ENCODE data around the gene METTL26. TPM values are rescaled to one million over a fixed set of nuclear protein-coding genes. Genes with fewer than 3 reads are reported as not detected.
A peak's percentile ranks its signal among the peaks of the same experiment; 100 is the strongest.

The METTL26 gene
- total RNA-seq, 1 donor, result 76.0 TPM

DNA sequence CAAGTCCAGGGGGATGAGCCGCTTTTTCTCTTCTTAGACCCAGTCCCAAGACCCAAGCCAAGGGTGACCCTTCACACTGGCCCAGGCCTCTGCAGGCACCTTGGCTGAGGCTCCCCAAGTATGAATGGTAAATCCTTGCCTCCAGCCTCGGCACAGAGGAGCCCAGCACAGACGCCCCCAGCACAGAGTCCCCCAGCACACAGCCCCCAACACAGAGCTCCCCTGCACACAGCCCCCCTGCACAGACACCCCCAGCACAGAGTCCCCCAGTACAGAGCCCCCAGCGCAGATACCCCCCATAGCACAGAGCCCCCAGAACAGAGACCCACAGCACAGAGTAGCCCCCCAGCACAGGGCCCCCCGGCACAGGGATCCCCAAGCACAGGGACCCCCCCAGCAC, 4.5 kb upstream of the METTL26 start:
- TF ChIP-seq, protein P1, sequence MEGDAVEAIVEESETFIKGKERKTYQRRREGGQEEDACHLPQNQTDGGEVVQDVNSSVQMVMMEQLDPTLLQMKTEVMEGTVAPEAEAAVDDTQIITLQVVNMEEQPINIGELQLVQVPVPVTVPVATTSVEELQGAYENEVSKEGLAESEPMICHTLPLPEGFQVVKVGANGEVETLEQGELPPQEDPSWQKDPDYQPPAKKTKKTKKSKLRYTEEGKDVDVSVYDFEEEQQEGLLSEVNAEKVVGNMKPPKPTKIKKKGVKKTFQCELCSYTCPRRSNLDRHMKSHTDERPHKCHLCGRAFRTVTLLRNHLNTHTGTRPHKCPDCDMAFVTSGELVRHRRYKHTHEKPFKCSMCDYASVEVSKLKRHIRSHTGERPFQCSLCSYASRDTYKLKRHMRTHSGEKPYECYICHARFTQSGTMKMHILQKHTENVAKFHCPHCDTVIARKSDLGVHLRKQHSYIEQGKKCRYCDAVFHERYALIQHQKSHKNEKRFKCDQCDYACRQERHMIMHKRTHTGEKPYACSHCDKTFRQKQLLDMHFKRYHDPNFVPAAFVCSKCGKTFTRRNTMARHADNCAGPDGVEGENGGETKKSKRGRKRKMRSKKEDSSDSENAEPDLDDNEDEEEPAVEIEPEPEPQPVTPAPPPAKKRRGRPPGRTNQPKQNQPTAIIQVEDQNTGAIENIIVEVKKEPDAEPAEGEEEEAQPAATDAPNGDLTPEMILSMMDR (IDR thresholded peaks at IDR 0.05; ENCODE audit: extremely low read depth, low read depth, low read length), result no peak
- Histone ChIP-seq H3K4me3 (ENCODE audit: insufficient read depth, low read length) (peak overlapping the region; percentile 83), H2AFZ (ENCODE audit: low read length) (no peak overlapping the region), H3K27ac (ENCODE audit: low read depth, low read length) (no peak overlapping the region), H3K9me3 (ENCODE audit: low read depth, low read length) (no peaks in the 10 kb centered on the region), H4K20me1 (ENCODE audit: insufficient read depth, low read length) (peaks cover 3% of the 10 kb centered on the region), H3K79me2 (ENCODE audit: insufficient read depth, low read length) (peaks cover 17% of the 10 kb centered on the region), H3K27me3 (ENCODE audit: insufficient read depth, low read length) (no peaks in the 10 kb centered on the region), H3K4me1 (ENCODE audit: insufficient read depth, low read length) (peaks cover 4% of the 10 kb centered on the region), H3K36me3 (ENCODE audit: insufficient read depth, low read length) (no peaks in the 10 kb centered on the region), H3K4me2 (ENCODE audit: insufficient read depth, low read length) (peak overlapping the region; percentile 86)
- DNase-seq (ENCODE audit: insufficient read length, low spot score, missing footprints), result no peak

DNA sequence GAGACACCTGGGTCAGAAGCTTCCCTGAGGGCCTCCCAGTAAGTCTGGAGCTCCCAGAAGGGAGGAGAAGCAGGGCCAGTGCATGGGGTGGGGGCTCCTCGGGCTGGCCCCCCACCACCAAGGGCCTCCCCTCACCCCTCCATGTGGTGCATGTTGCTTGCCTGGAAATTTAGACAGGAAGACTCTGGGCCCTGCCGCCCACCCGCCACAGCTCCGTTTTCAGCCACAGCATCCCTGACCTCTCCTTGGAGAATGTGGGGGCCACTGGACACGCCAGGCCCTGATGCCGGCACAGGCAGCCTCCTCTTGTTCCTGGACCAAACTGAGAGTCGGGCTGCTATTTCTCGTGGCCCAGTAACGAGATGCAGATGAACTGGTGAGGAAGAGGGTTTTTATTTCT, 2.7 kb upstream of the METTL26 start:
- H3K27me3 ChIP-seq (ENCODE audit: insufficient read depth, low read length), result no peaks in the 10 kb centered on the region
- no peaks in the 10 kb centered on the region for H3K9me3 ChIP-seq (ENCODE audit: low read depth, low read length)
- no peak overlapping the region for H2AFZ ChIP-seq (ENCODE audit: low read length)
- peaks cover 10% of the 10 kb centered on the region for H3K4me1 ChIP-seq (ENCODE audit: insufficient read depth, low read length)
- no peak overlapping the region for H3K4me3 ChIP-seq (ENCODE audit: insufficient read depth, low read length)
- DNase-seq (ENCODE audit: insufficient read length, low spot score, missing footprints), result no peak
- H3K4me2 ChIP-seq (ENCODE audit: insufficient read depth, low read length), result no peak overlapping the region
- H3K36me3 ChIP-seq (ENCODE audit: insufficient read depth, low read length), result no peaks in the 10 kb centered on the region
- H3K79me2 ChIP-seq (ENCODE audit: insufficient read depth, low read length), result peaks cover 23% of the 10 kb centered on the region
- peaks cover 8% of the 10 kb centered on the region for H4K20me1 ChIP-seq (ENCODE audit: insufficient read depth, low read length)
- TF ChIP-seq, protein P1 (IDR thresholded peaks at IDR 0.05; ENCODE audit: extremely low read depth, low read depth, low read length), result no peak
- no peak overlapping the region for H3K27ac ChIP-seq (ENCODE audit: low read depth, low read length)

DNA sequence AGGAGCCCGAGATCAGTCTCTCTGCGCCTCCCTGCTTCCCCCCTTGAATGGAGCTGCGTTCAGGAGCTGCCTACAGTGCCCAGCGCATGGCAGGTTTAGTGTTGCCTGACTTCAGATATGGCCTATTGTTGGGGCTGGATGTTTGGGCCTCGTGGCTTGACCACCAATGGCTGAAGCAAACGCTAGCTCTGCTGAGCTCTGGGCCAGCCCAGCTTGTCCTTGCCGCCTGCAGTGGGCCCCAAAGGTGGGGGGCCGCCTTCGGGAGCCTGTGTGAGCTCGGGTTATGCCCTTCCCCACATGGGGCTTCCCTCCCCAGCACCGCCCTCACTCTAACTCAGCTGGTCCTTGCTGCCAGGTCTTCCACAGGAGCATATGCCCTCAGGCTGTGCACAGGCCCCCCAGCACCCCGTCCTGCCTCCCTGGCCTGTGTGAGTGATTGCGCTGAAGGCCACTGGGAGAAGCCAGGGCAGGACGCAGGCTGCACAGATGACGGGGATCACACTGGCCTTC, 2.0 kb upstream of the METTL26 start:
- TF ChIP-seq, protein P1 (IDR thresholded peaks at IDR 0.05; ENCODE audit: extremely low read depth, low read depth, low read length), result no peak
- Histone ChIP-seq H3K27me3 (ENCODE audit: insufficient read depth, low read length) (no peaks in the 10 kb centered on the region), H3K79me2 (ENCODE audit: insufficient read depth, low read length) (peaks cover 21% of the 10 kb centered on the region), H3K36me3 (ENCODE audit: insufficient read depth, low read length) (no peaks in the 10 kb centered on the region), H3K27ac (ENCODE audit: low read depth, low read length) (no peak overlapping the region), H3K9me3 (ENCODE audit: low read depth, low read length) (no peaks in the 10 kb centered on the region), H3K4me3 (ENCODE audit: insufficient read depth, low read length) (no peak overlapping the region), H3K4me1 (ENCODE audit: insufficient read depth, low read length) (peaks cover 9% of the 10 kb centered on the region), H4K20me1 (ENCODE audit: insufficient read depth, low read length) (peaks cover 6% of the 10 kb centered on the region), H3K4me2 (ENCODE audit: insufficient read depth, low read length) (no peak overlapping the region), H2AFZ (ENCODE audit: low read length) (no peak overlapping the region)
- DNase-seq (ENCODE audit: insufficient read length, low spot score, missing footprints), result no peak

DNA sequence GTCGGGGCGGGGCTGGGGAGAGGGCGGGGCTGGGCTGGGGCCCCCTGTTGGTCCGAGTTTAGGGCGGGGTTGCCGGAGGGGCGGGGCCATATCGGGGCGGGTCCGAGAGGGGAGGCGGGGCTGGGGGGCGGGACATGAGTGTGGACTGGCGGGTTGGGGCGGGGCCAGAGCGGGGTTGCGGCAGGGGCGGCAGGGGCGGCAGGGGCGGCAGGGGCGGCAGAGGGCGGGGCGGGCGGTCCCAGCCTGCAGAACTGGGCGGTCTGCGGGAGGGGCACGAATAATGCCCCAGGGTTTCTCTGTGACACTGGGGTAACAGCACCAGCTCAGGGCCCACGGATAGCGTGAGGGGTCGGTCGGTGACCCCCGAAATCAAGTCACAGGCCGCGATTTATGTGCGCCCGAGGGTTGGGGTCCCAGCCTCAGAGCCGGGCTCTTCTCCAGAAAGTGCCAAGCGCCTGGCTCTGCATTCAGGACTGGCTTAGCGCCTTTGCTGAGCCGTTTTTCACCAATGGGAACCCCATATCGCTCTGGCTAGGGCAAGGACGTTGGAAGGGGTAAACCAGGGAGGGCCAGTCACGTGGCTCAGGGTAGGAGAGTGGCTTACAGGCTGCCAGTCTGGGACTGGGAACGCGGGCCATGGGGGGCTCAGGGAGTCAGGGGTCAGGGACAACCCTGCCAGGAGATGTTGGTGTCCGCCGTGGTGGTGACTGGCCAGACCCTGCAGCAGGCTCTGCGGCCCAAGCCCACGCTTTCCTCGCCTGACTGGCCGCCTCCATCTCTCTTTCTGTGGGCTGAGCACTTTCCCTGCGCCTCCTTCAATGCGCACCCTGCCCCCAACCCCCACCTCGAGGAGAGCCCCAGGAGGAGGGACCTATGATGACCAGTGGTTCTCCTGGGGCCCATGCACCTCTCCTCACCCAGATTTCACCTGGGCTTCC, 1.2 kb upstream of the METTL26 start:
- H3K79me2 ChIP-seq (ENCODE audit: insufficient read depth, low read length), result peaks cover 14% of the 10 kb centered on the region
- H3K9me3 ChIP-seq (ENCODE audit: low read depth, low read length), result no peaks in the 10 kb centered on the region
- no peaks in the 10 kb centered on the region for H3K27me3 ChIP-seq (ENCODE audit: insufficient read depth, low read length)
- H3K4me1 ChIP-seq (ENCODE audit: insufficient read depth, low read length), result peaks cover 6% of the 10 kb centered on the region
- peak overlapping the region; percentile 94 for H2AFZ ChIP-seq (ENCODE audit: low read length)
- DNase-seq (ENCODE audit: insufficient read length, low spot score, missing footprints), result peak; percentile 100
- peak overlapping the region; percentile 90 for H3K4me3 ChIP-seq (ENCODE audit: insufficient read depth, low read length)
- H3K36me3 ChIP-seq (ENCODE audit: insufficient read depth, low read length), result no peaks in the 10 kb centered on the region
- peak overlapping the region; percentile 98 for H3K4me2 ChIP-seq (ENCODE audit: insufficient read depth, low read length)
- no peak overlapping the region for H3K27ac ChIP-seq (ENCODE audit: low read depth, low read length)
- TF ChIP-seq, protein P1 (IDR thresholded peaks at IDR 0.05; ENCODE audit: extremely low read depth, low read depth, low read length), result no peak
- peaks cover 4% of the 10 kb centered on the region for H4K20me1 ChIP-seq (ENCODE audit: insufficient read depth, low read length)

Data from osteoblast (primary cell).